Neural progenitor cell (in vitro differentiated cells): ENCODE measurements around the gene CDH23. TPM values are rescaled to one million over a fixed set of nuclear protein-coding genes. Genes with fewer than 3 reads are reported as not detected.

Experiments
- DNase-seq: peaks from one replicate; pipeline ENCODE4 v3.0.0-alpha.2; 2016; ENCODE audit warnings: low spot score
- H2AFZ ChIP-seq: fragments of 200-600 bp; sonication (generic); replicated peaks from 2 replicates; pipeline ENCODE4 v1.6.1; 2016; ENCODE audit warnings: antibody characterized with exemption
- H3F3A ChIP-seq: fragments of 200-600 bp; sonication (generic); 2 replicates; pipeline ENCODE4 v1.6.1; 2016; ENCODE audit warnings: antibody characterized with exemption, low read depth
- H3K27ac ChIP-seq: fragments of 200-600 bp; sonication (generic); 2 replicates; pipeline ENCODE4 v1.5.1; 2016; ENCODE audit warnings: mild to moderate bottlenecking
- H3K27me3 ChIP-seq: fragments of 200-600 bp; sonication (generic); 2 replicates; pipeline ENCODE4 v1.6.1; 2016; ENCODE audit warnings: mild to moderate bottlenecking, moderate library complexity
- H3K36me3 ChIP-seq: fragments of 200-600 bp; sonication (generic); 2 replicates; pipeline ENCODE4 v1.5.1; 2016
- H3K4me1 ChIP-seq: fragments of 200-600 bp; sonication (generic); 2 replicates; pipeline ENCODE4 v1.6.1; 2016; ENCODE audit warnings: mixed run types
- H3K4me2 ChIP-seq: fragments of 200-600 bp; sonication (generic); 2 replicates; pipeline ENCODE4 v1.6.1; 2016
- H3K4me3 ChIP-seq: fragments of 200-600 bp; sonication (generic); 2 replicates; pipeline ENCODE4 v1.5.1; 2016
- H3K79me2 ChIP-seq: fragments of 200-600 bp; sonication (generic); 2 replicates; pipeline ENCODE4 v1.6.1; 2016; ENCODE audit warnings: low read depth
- H3K9ac ChIP-seq: fragments of 200-600 bp; sonication (generic); 2 replicates; pipeline ENCODE4 v1.6.1; 2016
- H3K9me3 ChIP-seq: fragments of 200-600 bp; sonication (generic); 2 replicates; pipeline ENCODE4 v1.5.1; 2016; ENCODE audit warnings: low read depth
- H4K20me1 ChIP-seq: fragments of 200-600 bp; sonication (generic); 2 replicates; pipeline ENCODE4 v1.6.1; 2016; ENCODE audit warnings: low read depth
- H3K27ac Mint-ChIP-seq: 3 replicates; pipeline ENCODE4 v1.8.0; 2021; ENCODE audit warnings: mixed read lengths
- H3K27me3 Mint-ChIP-seq: 2 replicates; pipeline ENCODE4 v1.8.0; 2022; ENCODE audit warnings: low read depth, mild to moderate bottlenecking, inconsistent platforms, moderate library complexity, mixed read lengths; ENCODE audit not compliant: insufficient read depth
- H3K36me3 Mint-ChIP-seq: 3 replicates; pipeline ENCODE4 v1.8.0; 2021; ENCODE audit warnings: mixed read lengths
- H3K4me1 Mint-ChIP-seq: 3 replicates; pipeline ENCODE4 v1.8.0; 2021; ENCODE audit warnings: mixed read lengths
- H3K4me3 Mint-ChIP-seq: 3 replicates; pipeline ENCODE4 v1.8.0; 2021; ENCODE audit warnings: mild to moderate bottlenecking, moderate library complexity, mixed read lengths
- H3K9me3 Mint-ChIP-seq: 3 replicates; pipeline ENCODE4 v1.8.0; 2020; ENCODE audit warnings: mixed read lengths
- EZH2 ChIP-seq: fragments of 200-600 bp; sonication (generic); IDR thresholded peaks from 2 replicates; pipeline ENCODE4 v1.6.1; 2017; ENCODE audit warnings: antibody characterized with exemption, mild to moderate bottlenecking, moderate library complexity
- EZH2phosphoT487 ChIP-seq: fragments of 200-600 bp; sonication (generic); IDR thresholded peaks from 2 replicates; pipeline ENCODE4 v1.6.1; 2017; ENCODE audit warnings: antibody characterized with exemption
- total RNA-seq: library from RNA; depleted of rRNA; stranded (reverse); fragments of >200 nt; gene quantifications from 2 replicates; pipeline ENCODE4 v1.2.3, GENCODE V29; 2015; ENCODE audit warnings: low replicate concordance
- TF ChIP-seq, protein P1 (sequence below): fragments of 200-600 bp; sonication (generic); IDR thresholded peaks from 2 replicates; pipeline ENCODE4 v1.5.1; 2017; ENCODE audit warnings: antibody characterized with exemption, mild to moderate bottlenecking

CDH23 gene
- total RNA-seq, 1 donor from 2014 or later: 5.9 TPM

DNA sequence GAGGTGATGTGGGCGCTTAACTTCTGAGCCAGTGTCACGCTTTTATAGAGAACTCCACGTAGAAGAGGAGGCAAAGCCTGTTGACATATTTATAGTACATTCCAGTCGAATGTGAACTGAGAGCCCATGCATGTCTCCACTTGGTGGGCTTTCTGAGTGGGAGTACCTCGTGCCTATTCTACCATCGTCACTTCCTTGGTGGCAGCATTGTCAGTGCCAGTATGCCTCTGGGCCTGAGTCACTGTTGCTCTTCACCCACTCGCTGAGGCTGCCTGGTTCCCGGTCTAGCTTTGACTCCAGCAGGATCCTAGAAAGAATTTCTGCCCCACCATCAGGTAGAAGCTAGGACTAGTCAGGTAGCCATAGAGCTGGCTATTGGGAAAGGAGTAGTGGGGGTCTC, 30.0 kb upstream of the CDH23 start:
- Mint-ChIP-seq H3K36me3 (peaks cover 10% of the 10 kb centered on the region), H3K27ac (no peak overlapping the region), H3K4me1 (peaks cover 14% of the 10 kb centered on the region), H3K27me3 (peaks cover 4% of the 10 kb centered on the region), H3K9me3 (no peaks in the 10 kb centered on the region), H3K4me3 (no peak overlapping the region)
- Histone ChIP-seq H3F3A (no peaks in the 10 kb centered on the region), H3K4me3 (no peak overlapping the region), H3K27ac (no peak overlapping the region), H3K36me3 (no peaks in the 10 kb centered on the region), H3K9me3 (no peaks in the 10 kb centered on the region), H3K4me2 (no peak overlapping the region), H4K20me1 (no peaks in the 10 kb centered on the region), H2AFZ (no peak overlapping the region), H3K79me2 (no peaks in the 10 kb centered on the region), H3K27me3 (no peaks in the 10 kb centered on the region), H3K9ac (no peak overlapping the region), H3K4me1 (no peaks in the 10 kb centered on the region)
- TF ChIP-seq EZH2phosphoT487 (no peak), EZH2 (no peak)
- TF ChIP-seq, protein P1, sequence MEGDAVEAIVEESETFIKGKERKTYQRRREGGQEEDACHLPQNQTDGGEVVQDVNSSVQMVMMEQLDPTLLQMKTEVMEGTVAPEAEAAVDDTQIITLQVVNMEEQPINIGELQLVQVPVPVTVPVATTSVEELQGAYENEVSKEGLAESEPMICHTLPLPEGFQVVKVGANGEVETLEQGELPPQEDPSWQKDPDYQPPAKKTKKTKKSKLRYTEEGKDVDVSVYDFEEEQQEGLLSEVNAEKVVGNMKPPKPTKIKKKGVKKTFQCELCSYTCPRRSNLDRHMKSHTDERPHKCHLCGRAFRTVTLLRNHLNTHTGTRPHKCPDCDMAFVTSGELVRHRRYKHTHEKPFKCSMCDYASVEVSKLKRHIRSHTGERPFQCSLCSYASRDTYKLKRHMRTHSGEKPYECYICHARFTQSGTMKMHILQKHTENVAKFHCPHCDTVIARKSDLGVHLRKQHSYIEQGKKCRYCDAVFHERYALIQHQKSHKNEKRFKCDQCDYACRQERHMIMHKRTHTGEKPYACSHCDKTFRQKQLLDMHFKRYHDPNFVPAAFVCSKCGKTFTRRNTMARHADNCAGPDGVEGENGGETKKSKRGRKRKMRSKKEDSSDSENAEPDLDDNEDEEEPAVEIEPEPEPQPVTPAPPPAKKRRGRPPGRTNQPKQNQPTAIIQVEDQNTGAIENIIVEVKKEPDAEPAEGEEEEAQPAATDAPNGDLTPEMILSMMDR: no peak
- DNase-seq: no peak

DNA sequence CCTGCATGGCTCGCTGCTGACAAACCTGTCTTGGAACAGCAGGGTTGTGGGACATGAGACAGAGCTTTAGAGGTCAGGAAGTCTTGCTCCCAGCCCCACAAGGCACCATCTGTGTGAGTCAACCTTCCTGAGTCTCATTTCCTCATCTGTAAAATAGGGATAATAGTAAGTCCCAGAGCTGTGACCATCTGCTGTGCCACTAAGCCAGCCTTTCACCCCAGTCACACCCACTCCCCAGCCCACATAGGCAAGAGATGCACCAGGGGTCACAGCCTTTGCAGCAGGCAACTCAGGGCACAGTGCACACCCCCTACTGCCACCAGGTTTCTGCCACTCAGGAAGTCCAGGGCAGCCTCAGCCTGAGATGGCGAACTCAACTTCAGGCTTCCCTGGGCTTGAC, 29.4 kb upstream of the CDH23 start:
- Histone ChIP-seq H4K20me1 (no peaks in the 10 kb centered on the region), H2AFZ (no peak overlapping the region), H3K79me2 (no peaks in the 10 kb centered on the region), H3K36me3 (no peaks in the 10 kb centered on the region), H3K9ac (no peak overlapping the region), H3K4me3 (no peak overlapping the region), H3K27me3 (no peaks in the 10 kb centered on the region), H3F3A (no peaks in the 10 kb centered on the region), H3K4me1 (no peaks in the 10 kb centered on the region), H3K9me3 (no peaks in the 10 kb centered on the region), H3K4me2 (no peak overlapping the region), H3K27ac (no peak overlapping the region)
- H3K27ac Mint-ChIP-seq: peak overlapping the region; percentile 8
- H3K4me1 Mint-ChIP-seq: peaks cover 18% of the 10 kb centered on the region
- H3K36me3 Mint-ChIP-seq: peaks cover 6% of the 10 kb centered on the region
- DNase-seq: no peak
- peaks cover 4% of the 10 kb centered on the region for H3K27me3 Mint-ChIP-seq
- no peaks in the 10 kb centered on the region for H3K9me3 Mint-ChIP-seq
- TF ChIP-seq EZH2phosphoT487: no peak
- TF ChIP-seq EZH2: no peak
- TF ChIP-seq, protein P1: no peak
- H3K4me3 Mint-ChIP-seq: no peak overlapping the region

DNA sequence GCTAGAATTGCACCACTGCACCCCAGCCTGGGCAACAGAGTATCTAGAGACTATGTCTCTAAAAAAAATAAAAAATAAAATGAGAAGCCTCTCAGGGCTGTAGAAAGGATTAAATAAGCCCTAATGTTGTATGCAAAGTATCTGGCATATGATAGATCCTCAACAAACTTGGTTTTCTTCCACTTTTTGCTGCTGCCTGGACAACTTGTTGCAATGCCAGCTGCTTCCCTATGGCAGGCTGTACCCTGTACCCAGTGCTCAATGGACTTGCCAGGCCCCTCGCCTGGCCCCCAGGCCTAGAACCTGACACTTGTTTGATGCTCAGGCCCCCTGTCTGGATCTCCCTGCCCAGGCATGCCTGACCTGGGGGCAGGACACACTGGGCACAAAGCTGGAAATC, 28.5 kb upstream of the CDH23 start:
- Histone ChIP-seq H3K9me3 (no peaks in the 10 kb centered on the region), H4K20me1 (no peaks in the 10 kb centered on the region), H3K4me3 (no peak overlapping the region), H2AFZ (no peak overlapping the region), H3K9ac (no peak overlapping the region), H3K36me3 (no peaks in the 10 kb centered on the region), H3K4me1 (no peaks in the 10 kb centered on the region), H3F3A (no peaks in the 10 kb centered on the region), H3K27me3 (peaks cover 3% of the 10 kb centered on the region), H3K27ac (no peak overlapping the region), H3K79me2 (no peaks in the 10 kb centered on the region), H3K4me2 (no peak overlapping the region)
- Mint-ChIP-seq H3K36me3 (peaks cover 3% of the 10 kb centered on the region), H3K4me1 (peaks cover 21% of the 10 kb centered on the region), H3K9me3 (no peaks in the 10 kb centered on the region), H3K27ac (peak overlapping the region; percentile 42), H3K4me3 (no peak overlapping the region), H3K27me3 (peaks cover 4% of the 10 kb centered on the region)
- DNase-seq: no peak
- TF ChIP-seq EZH2phosphoT487: no peak
- TF ChIP-seq EZH2: no peak

DNA sequence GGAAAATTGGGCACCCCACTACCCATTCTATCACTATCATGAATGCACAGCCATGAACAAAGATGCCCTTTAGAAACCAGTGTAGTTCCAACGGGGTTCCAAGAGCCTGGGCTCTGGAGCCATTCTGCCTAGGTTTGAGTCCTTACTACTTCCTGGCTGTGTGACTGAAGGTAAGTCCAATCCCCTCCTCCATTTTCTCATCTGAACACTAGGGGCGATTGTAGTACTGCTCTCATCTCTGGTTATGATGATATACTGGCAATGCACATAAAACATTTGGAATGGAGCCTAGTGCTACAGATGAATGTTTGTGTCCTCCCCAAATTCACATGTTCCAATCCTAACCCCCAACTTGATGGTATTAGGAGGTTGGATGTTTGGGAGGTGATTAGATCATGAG, 28.1 kb upstream of the CDH23 start:
- H3K36me3 Mint-ChIP-seq: peaks cover 3% of the 10 kb centered on the region
- no peaks in the 10 kb centered on the region for H4K20me1 ChIP-seq
- DNase-seq: no peak
- H2AFZ ChIP-seq: no peak overlapping the region
- no peak overlapping the region for H3K4me3 Mint-ChIP-seq
- no peak overlapping the region for H3K27ac ChIP-seq
- TF ChIP-seq EZH2 (no peak), EZH2phosphoT487 (no peak)
- TF ChIP-seq, protein P1: no peak
- no peak overlapping the region for H3K27ac Mint-ChIP-seq
- no peaks in the 10 kb centered on the region for H3F3A ChIP-seq
- no peaks in the 10 kb centered on the region for H3K9me3 Mint-ChIP-seq
- no peak overlapping the region for H3K9ac ChIP-seq
- H3K4me2 ChIP-seq: no peak overlapping the region
- peaks cover 4% of the 10 kb centered on the region for H3K27me3 Mint-ChIP-seq
- H3K36me3 ChIP-seq: no peaks in the 10 kb centered on the region
- H3K4me3 ChIP-seq: no peak overlapping the region
- H3K27me3 ChIP-seq: peaks cover 6% of the 10 kb centered on the region
- H3K4me1 ChIP-seq: no peaks in the 10 kb centered on the region
- no peaks in the 10 kb centered on the region for H3K79me2 ChIP-seq
- H3K4me1 Mint-ChIP-seq: peaks cover 23% of the 10 kb centered on the region
- H3K9me3 ChIP-seq: no peaks in the 10 kb centered on the region
